ENCODE data around the gene SIN3B.

- TF ChIP-seq CTCF (IDR thresholded peaks at IDR 0.05) (no peak), POLR2A (IDR thresholded peaks at IDR 0.05) (no peak), POLR2AphosphoS5 (IDR thresholded peaks at IDR 0.05) (no peak)
These were observed 27.6 kb upstream of the SIN3B start for GRCh38 chr19:16801600-16802013.
